GM19397 (cell line): ENCODE measurements around the gene MED22.
A peak's percentile ranks its signal among the peaks of the same experiment; 100 is the strongest.
"Not testable (repeated sequence)": the region's sequence is repeated elsewhere in the genome, so short reads cannot be mapped to it uniquely, and the experiment has no call there.

Experiments
- ATAC-seq: cut with Tn5 transposase; IDR thresholded peaks from one replicate; pipeline ENCODE4 v1.9.1; 2021; ENCODE audit warnings: mild to moderate bottlenecking, moderate library complexity; ENCODE audit not compliant: unreplicated experiment

The MED22 gene

DNA sequence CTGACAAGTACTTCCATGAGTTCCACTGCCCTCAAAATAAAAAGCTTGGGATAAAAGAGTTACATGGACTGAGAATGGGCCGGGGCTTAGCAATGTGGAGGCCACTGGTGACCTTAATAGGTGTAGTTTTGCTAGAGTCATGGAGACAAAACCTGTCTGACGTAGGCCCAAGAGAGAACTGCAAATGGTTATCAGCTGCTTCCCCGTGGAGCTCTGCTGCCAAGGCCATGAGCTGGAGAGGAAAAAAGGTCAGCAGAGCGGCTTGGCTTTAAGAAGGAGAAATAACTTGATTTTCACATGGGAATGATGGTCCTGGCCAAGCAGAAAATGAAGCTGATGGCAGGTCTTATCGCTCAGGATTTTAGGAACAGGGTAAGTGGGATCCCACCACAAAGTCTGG lies 8.3 kb downstream of the MED22 start:
- no peak for ATAC-seq

DNA sequence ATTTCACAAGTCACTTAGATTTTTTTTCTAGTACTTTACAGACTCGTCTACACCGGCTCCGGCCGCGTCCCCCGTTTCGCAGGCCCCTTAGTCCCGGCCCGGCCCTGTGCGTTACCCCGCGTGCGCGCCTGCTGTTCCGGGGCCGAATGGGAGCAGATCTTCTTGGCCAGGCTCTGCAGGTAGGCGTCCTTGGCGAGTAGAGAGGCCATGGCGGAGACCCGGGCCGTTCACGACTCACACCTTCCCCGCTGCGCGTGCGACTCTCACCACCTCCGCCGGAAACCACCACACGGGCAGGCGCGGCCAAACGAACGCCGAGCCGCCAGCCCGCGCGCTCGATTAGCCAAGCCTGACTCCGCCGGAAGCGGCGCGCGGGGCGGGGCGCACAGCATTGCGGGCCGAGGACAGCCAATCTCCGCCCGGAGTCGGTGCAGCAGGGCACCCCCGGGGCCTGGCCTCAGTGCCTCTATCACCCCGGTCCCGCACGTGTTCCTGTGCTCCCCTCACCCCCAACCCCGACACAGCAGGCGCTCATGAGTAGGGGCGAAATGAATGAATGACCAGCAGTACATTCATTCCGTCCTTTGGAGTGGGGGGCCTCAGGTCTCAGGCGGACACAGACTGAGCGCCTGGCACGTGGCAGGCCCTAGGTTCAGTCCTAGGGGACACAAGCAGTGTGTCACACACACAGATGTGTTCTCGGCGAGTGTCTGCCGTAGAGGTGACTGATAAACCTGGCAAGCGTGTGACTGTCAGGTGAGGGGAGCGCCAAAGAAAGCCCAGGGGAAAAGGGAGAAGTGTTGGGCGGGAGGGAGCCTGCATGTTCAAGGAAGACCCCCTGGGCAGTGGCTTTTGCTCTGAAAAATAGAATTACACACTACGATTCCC lies 11.8 kb downstream of the MED22 start, which contains the start of gene SURF6:
SURF6 (minus strand) TSS at position 265 of the 888 bp plus-strand sequence; CDS start at position 209, 56 bp downstream.
- ATAC-seq = peak; percentile 76

GRCh38 chr9:133334888-133335287 lies 13.0 kb downstream of the MED22 start:
- ATAC-seq = not testable (repeated sequence)

GRCh38 chr9:133334161-133334560 lies 13.8 kb downstream of the MED22 start:
- no peak for ATAC-seq

DNA sequence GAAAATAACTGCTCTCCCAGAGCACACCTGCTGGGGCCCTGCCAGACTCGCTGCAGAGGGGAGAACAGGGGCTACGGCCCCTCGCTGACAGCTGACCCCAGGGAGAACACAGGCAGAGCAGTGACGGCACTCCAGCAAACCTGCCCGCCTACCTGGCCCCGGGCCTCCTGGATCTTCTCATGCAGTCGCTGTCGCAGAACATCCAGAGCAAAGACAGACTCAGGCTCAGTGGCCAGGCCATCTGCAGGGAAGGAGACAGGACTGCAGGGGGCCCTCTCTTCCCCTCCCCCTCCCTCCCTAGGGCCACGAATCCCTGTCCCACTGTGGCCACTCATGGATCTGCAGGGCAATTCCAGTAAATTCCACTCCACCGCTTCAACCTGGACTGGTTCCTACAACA lies 14.4 kb downstream of the MED22 start:
- no peak for ATAC-seq

DNA sequence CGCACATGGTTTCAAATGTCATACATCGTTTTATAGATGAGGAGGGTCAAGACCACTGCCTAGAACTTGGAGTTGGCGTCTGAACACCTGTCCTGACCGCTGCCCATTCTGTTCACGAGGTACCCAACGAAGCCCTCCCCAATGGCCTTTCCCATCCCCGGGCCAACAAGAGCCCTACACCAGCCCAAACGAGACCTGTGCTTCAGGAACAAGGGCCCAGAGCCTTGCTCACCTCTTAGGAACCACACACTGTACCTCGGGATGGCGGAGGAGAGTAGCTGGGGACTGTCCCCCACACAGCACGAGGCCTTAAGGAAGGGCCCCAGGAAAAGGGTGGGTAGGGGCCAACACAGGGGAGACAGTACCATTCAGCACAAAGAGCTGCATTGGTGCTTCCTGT lies 14.9 kb downstream of the MED22 start:
- no peak for ATAC-seq

DNA sequence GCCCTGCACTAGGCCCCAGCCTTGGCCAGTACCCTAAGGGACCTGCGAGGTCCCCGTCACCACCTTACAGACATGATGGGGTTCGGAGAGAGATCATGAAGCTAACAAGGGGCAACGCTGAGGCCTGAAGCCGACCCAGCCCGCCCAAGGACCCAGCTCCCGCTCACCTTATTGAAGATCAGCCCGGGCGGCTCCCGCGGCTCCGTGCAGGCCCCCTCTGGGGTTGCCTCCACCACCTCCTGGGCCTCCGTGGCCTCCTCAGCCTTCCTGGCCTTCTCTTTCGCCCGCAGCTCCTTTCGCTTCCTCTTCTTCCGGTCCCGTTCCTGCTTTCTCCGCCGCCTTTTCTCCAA lies 15.6 kb downstream of the MED22 start:
- no peak for ATAC-seq

GRCh38 chr9:133331641-133332380 lies 16.1 kb downstream of the MED22 start:
- no peak for ATAC-seq

DNA sequence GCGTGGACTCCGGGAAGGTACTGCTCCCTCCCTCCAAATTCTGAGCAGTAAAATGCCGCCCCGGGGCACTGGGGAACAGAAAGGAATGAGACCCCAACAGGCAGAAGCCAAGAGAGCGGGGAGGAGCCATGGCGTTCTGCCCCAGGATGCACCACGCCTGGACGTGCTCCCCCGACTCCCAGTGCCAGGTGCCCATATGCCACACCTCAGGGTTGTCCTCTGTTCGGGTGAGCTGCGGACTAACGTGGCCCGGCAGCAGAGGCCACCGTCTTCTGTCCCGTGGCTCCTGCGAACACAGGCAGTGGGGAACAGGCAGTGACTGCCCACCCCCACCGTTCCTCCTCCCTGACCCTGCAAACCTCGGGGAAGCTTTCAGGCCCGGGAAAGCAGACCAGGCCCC lies 16.7 kb downstream of the MED22 start:
- no peak for ATAC-seq

- ATAC-seq = not testable (repeated sequence)
Measured at GRCh38 chr9:133329306-133330156, 18.4 kb downstream of the MED22 start.

DNA sequence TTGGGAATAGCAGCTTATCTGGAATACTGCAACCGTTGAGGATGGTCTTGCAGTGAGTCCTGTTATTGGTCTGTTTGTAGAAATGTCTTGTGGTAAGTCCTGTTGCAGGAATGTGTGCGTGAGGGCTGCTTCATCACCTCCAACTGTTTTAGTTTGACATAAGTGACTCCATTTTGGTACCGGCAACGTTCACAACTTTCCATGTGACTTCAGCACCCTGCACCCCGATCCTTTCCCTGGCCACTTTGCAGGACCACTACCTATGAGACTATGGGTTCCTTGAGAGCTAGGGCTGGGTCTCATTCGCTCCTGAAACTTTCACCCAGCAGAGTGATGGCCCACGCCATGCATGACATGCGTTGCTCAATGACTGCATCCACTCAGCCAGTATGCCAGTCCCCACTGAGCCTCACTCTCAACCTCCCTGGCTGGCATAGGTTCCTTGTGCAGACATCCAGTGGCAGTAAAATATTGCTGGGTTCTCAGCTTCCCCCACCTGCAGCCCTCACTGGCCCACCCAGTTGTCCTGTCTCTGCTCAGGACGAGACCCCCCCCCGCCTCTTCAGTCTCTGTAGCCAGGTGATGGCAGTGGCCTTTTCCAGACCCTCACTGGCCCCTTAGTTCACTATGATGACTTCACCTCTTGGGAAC lies 20.0 kb downstream of the MED22 start:
- no peak for ATAC-seq

DNA sequence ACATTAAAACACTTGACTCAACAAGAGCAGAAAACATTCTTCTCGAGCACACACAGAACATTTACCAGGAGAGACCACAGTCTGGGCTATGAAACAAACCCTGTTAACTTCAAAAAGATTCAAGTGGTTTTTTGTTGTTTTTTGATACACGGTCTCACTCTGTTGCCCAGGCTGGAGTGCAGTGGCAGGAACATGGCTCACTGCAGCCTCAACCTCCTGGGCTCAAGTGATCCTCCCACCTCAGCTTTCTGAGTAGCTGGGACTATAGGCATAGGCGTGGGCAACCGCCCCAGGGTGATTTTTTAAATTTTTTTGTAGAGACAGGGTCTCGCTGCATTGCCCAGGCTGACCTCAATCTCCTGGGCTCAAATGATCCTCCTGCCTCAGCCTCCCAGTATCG lies 20.9 kb downstream of the MED22 start:
- ATAC-seq = not testable (repeated sequence)

GRCh38 chr9:133323991-133324703 lies 23.8 kb downstream of the MED22 start:
- ATAC-seq = no peak

DNA sequence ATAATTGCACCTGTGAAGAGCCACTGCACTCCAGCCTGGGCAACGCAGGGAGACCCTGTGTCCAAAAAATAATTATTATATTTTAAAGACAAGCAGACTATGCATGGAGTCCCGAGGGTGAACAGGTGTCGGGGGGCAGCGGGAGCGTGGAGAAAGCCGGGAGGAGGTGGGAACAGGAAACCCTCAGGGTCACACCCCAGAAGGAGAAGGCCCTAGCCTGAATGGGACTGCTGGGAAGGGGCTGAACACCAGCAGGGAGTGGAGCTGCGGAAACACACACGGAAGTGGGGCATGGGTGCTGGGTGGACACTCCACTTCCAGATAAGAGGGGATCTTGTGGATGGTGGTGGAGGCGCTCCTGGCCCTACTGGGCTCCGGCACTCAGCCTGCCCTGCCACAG lies 24.7 kb downstream of the MED22 start:
- no peak for ATAC-seq

DNA sequence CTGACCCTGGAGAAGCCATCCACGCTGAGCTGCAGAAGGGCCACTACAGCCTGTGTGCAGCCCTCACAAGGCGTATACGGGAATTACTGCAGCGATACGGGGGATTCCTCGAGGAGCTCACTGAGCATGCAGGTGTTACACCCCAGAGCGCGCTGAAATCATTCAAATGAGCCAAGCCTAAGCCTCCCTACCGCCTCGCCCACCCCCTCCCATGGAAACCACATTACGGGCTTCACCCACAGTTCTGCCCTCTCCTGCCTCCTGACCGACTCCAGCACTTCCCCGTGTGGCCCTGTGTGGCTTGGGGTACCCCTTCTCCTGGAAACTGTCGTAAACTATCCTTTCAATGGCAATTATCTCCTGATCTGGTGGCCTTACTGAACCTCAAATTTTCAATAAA lies 25.2 kb downstream of the MED22 start:
- no peak for ATAC-seq

GRCh38 chr9:133321411-133321935 lies 26.5 kb downstream of the MED22 start:
- no peak for ATAC-seq

DNA sequence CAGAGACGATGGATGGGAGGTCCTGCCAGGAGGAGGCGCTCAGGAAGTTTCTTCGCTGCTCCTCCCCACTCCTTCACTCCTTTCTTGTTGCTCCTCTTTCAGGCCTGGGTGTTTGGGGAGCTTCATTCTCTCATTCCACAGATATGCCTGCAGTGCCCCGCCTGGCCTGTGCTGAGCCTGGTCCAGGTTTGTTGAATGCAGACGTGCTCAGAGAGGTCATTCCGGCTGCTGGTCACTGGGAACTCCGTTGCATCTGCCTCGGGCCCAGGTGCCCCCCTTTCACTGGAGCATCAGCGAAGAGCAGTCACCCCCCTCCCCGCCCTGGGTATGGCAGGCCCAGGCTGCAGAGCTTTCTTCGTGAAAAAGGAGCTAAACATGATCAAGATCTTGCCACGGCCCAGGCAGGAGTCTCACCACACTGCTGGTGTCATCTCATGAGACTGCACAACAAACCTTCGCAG lies 27.5 kb downstream of the MED22 start:
- ATAC-seq = no peak

DNA sequence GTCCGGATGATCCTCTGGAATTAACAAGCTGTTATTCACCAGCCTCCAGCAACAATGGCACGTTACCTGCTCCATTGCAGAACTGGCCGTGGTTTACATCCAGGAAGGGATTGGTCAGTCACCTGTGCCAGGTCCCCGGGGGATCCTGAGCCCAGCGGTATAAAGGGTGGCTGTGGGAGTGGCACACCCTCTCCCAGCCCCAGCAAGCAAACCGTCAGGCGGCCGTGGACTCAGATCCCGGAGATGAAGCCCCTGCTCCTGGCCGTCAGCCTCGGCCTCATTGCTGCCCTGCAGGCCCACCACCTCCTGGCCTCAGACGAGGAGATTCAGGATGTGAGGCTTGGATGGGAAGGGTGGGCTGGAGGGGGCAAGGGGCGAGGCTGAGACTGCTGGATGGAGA lies 30.4 kb downstream of the MED22 start:
- ATAC-seq = not testable (repeated sequence)

DNA sequence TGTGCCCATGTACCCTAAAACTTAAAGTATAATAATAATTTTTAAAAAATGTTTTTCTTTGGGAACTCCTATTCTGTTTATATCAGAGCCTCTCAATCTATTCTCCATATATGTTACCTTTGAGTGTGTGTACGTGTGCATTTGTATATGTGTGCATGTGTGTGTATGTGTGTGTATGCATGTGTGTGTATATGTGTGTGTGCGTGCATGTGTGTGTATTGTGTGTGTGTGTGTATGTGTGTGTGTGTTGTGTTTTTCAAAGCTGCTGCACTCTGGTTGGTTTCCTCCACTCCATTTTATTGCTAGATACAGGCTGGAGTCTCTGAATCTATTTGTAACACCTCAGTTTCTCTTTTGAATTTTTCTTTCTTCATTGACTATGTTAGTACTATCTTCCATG lies 31.9 kb downstream of the MED22 start:
- ATAC-seq = no peak

DNA sequence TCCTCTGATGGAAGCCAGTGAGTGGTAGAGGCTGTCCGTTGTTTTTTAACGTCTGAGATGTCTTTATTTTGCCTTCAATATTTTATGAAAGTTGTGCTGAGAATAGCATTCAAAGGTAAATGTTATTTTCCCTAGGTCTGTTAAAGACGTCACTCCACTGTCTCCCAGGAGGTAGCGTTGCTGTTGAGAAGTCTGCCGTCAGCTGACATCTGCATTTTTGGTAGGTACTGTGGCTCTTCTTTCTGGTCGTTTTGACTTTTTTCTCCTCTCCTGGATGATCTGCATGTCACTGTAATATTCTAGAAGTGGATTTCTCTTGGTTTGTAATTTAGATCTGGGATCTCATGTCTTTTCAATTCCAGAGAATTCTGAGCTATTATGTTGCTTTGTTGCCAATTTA lies 38.3 kb downstream of the MED22 start:
- no peak for ATAC-seq
